Keratinocyte (primary cell): Measurements from ENCODE around the gene HLA-DOB. TPM values are rescaled to one million over a fixed set of nuclear protein-coding genes. Genes with fewer than 3 reads are reported as not detected.

Experiments used
- DNase-seq: peaks from one replicate; pipeline ENCODE4 v3.0.0-alpha.2; 2011; ENCODE audit warnings: low read depth, missing footprints, low spot score
- FAIRE-seq: peaks from 2 replicates; lab custom pipeline; 2011; peaks lifted over from hg19 to GRCh38; lab: Jason Lieb, UNC
- H2AFZ ChIP-seq: 2 replicates; pipeline ENCODE4 v1.6.0; 2012; ENCODE audit warnings: low read length, control low read depth, inconsistent platforms; ENCODE audit not compliant: control insufficient read depth
- H3K27ac ChIP-seq: 2 replicates; pipeline ENCODE4 v1.5.1; 2011; ENCODE audit warnings: low read length; ENCODE audit not compliant: control insufficient read depth, insufficient read depth
- H3K27me3 ChIP-seq: 3 replicates; pipeline ENCODE4 v1.6.0; 2011; ENCODE audit warnings: low read length; ENCODE audit not compliant: control insufficient read depth, insufficient read depth; ENCODE audit errors: extremely low read depth
- H3K36me3 ChIP-seq, 2 experiments: 2 replicates in 1 of 2; 3 replicates in 1 of 2; pipeline ENCODE4 v1.5.1; 2011; ENCODE audit warnings: low read length in 2 of 2, mild to moderate bottlenecking in 1 of 2; ENCODE audit not compliant: control insufficient read depth in 2 of 2, insufficient read depth in 2 of 2; ENCODE audit errors: extremely low read depth in 1 of 2
- H3K4me1 ChIP-seq: 3 replicates; pipeline ENCODE4 v1.5.1; 2011; ENCODE audit warnings: low read length; ENCODE audit not compliant: control insufficient read depth, insufficient read depth; ENCODE audit errors: extremely low read depth
- H3K4me2 ChIP-seq: 3 replicates; pipeline ENCODE4 v1.6.0; 2011; ENCODE audit warnings: low read depth, low read length; ENCODE audit not compliant: control insufficient read depth, insufficient read depth; ENCODE audit errors: extremely low read depth
- H3K4me3 ChIP-seq, 3 experiments: fragments of 200-600 bp in 1 of 3; sonication (generic) in 1 of 3; 2 replicates in 2 of 3; 3 replicates in 1 of 3; pipeline ENCODE4 v1.5.1; 2011 to 2016; ENCODE audit warnings: low read length in 3 of 3, mild to moderate bottlenecking in 3 of 3, control low read depth in 2 of 3, inconsistent platforms in 1 of 3, low read depth in 1 of 3, mixed read lengths in 1 of 3, mixed run types in 1 of 3, moderate library complexity in 1 of 3; ENCODE audit not compliant: control insufficient read depth in 2 of 3, insufficient read depth in 2 of 3; ENCODE audit errors: extremely low read depth in 1 of 3
- H3K79me2 ChIP-seq: 2 replicates; pipeline ENCODE4 v1.6.0; 2012; ENCODE audit warnings: low read length; ENCODE audit not compliant: control insufficient read depth, insufficient read depth
- H3K9ac ChIP-seq: 3 replicates; pipeline ENCODE4 v1.6.0; 2011; ENCODE audit warnings: low read length; ENCODE audit not compliant: control insufficient read depth, insufficient read depth; ENCODE audit errors: extremely low read depth
- H3K9me1 ChIP-seq: 3 replicates; pipeline ENCODE4 v1.6.0; 2011; ENCODE audit warnings: low read length; ENCODE audit not compliant: control insufficient read depth, insufficient read depth; ENCODE audit errors: extremely low read depth
- H3K9me3 ChIP-seq: 2 replicates; pipeline ENCODE4 v1.5.1; 2012; ENCODE audit warnings: low read depth, low read length; ENCODE audit not compliant: control insufficient read depth
- H4K20me1 ChIP-seq: 3 replicates; pipeline ENCODE4 v1.6.0; 2011; ENCODE audit warnings: low read length; ENCODE audit not compliant: control insufficient read depth, insufficient read depth; ENCODE audit errors: extremely low read depth
- CTCF ChIP-seq, 3 experiments: IDR thresholded peaks in 1 of 3; conservative IDR thresholded peaks in 1 of 3; optimal IDR thresholded peaks in 1 of 3; 2 replicates in 2 of 3; 3 replicates in 1 of 3; pipeline versions ENCODE3 to v1.5.1; 2011; ENCODE audit warnings: low read length in 3 of 3, mild to moderate bottlenecking in 3 of 3, moderate library complexity in 2 of 3, control low read depth in 1 of 3, inconsistent platforms in 1 of 3; ENCODE audit not compliant: insufficient read depth in 2 of 3; ENCODE audit errors: extremely low read depth in 1 of 3
- EZH2 ChIP-seq: IDR thresholded peaks from one replicate; pipeline ENCODE4 v1.6.1; 2012; ENCODE audit warnings: inconsistent platforms, mild to moderate bottlenecking, low read length, moderate library complexity
- dilution Hi-C: fragments of 300-500 bp; cut with MboI; formaldehyde crosslinking; loops from one replicate; pipeline ENCODE4 v1.7.0; 2020; ENCODE audit warnings: low sequenced_read_pairs; ENCODE audit not compliant: extremely low pct_ligation_motif_present
- polyA plus RNA-seq, 5 experiments: library from polyadenylated mRNA; depleted of rRNA in 3 of 5; stranded (reverse) in 3 of 5; stranded (forward) in 1 of 5; unstranded in 1 of 5; fragments of >200 nt; gene quantifications; 1 replicate in 1 of 5; 2 replicates in 3 of 5; 3 replicates in 1 of 5; pipeline versions ENCODE4 v1.2.1 to v1.2.3, GENCODE V29; 2011 to 2012; ENCODE audit warnings: missing spikeins in 2 of 5, low read depth in 1 of 5, low replicate concordance in 1 of 5

HLA-DOB gene
- polyA plus RNA-seq, 1 donor (not counting 4 experiments of a cell fraction or from before 2014, with no cell fraction given), result 12.5 TPM

- DNase-seq (no peak), FAIRE-seq (no peak)
- Histone ChIP-seq H3K9me3 (no peaks in the 10 kb centered on the region), H2AFZ (no peak overlapping the region), H3K4me2 (peak overlapping the region; percentile 89), H4K20me1 (no peaks in the 10 kb centered on the region), H3K9ac (no peak overlapping the region), H3K4me3 (no peak overlapping the region), H3K27me3 (no peaks in the 10 kb centered on the region), H3K36me3 (peaks cover 8 to 17% of the 10 kb centered on the region in 2 experiments), H3K27ac (no peak overlapping the region), H3K4me1 (peaks cover 25% of the 10 kb centered on the region), H3K79me2 (peaks cover 12% of the 10 kb centered on the region), H3K9me1 (no peaks in the 10 kb centered on the region)
- TF ChIP-seq CTCF (optimal IDR thresholded peaks at IDR 0.05 in 1 of 3, IDR thresholded peaks at IDR 0.05 in 1 of 3, conservative IDR thresholded peaks at IDR 0.05 in 1 of 3; ENCODE audit: extremely low read depth in 1 of 3, insufficient read depth in 2 of 3, low read length in 3 of 3), result no peak
- no peak for TF ChIP-seq EZH2
- dilution Hi-C loops, result no loop called here
Measured at GRCh38 chr6:32842021-32842650, 25.3 kb upstream of the HLA-DOB start.

- Histone ChIP-seq H3K9me1 (no peaks in the 10 kb centered on the region), H3K27me3 (no peaks in the 10 kb centered on the region), H3K9me3 (no peaks in the 10 kb centered on the region), H3K4me3 (no peak overlapping the region), H3K36me3 (peaks cover 4 to 13% of the 10 kb centered on the region in 2 experiments), H3K27ac (no peak overlapping the region), H4K20me1 (no peaks in the 10 kb centered on the region), H3K79me2 (peaks cover 20% of the 10 kb centered on the region), H3K9ac (no peak overlapping the region), H3K4me2 (no peak overlapping the region), H2AFZ (no peak overlapping the region), H3K4me1 (peaks cover 33% of the 10 kb centered on the region)
- dilution Hi-C loops, result no loop called here
- TF ChIP-seq CTCF (optimal IDR thresholded peaks at IDR 0.05 in 1 of 3, IDR thresholded peaks at IDR 0.05 in 1 of 3, conservative IDR thresholded peaks at IDR 0.05 in 1 of 3; ENCODE audit: extremely low read depth in 1 of 3, insufficient read depth in 2 of 3, low read length in 3 of 3) (no peak), EZH2 (no peak)
- FAIRE-seq (no peak), DNase-seq (no peak)
Measured at GRCh38 chr6:32840604-32841246, 23.9 kb upstream of the HLA-DOB start.
